ENCODE measurements around the gene RND3.
A peak's percentile ranks its signal among the peaks of the same experiment; 100 is the strongest.

Gene RND3

DNA sequence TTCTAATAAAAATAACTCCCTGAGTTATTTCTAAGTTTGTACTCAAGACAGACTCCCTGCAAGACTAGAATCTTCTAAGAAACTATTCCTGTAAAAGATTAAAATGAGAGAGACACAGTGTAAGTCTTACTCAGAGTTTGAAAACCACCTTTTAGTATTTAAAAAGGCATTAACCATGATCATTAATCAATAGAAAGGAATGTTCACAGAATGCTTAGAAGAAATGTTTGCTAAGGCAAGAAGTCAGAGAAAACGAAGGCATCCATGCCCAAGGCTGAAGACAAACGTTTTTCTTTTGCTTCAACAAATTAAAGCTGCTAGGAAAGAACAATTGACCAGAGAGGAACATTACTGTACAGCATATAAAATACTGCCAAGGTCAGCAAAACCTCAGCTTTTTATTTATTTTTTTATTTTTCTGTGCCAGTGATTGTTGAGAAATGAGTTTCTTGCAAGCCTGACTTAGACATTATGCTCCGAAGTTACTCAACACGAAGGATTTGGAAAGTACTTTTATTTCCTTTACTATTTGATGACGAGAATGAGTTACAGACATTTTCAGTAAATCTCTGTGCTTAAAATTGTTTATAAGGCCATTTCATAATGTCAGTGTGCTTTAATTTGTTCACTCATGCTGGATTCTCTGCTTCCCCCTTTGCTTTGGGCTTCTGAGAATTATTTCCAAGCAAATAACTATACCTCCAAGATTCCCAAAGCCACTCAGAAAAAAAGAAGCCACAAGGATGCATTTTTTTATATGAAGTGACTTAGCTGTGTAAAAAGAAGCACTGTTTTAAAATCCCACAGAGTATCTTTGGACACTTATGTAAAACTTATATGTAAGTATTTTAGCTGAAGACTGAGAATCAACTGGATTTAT lies 20.5 kb downstream of the RND3 start:
- H3K4me3 ChIP-seq (replicated peaks in 1 of 2; ENCODE audit: low read depth in 2 of 2, low read length in 2 of 2), result no peak overlapping the region
- TF ChIP-seq, protein P1, sequence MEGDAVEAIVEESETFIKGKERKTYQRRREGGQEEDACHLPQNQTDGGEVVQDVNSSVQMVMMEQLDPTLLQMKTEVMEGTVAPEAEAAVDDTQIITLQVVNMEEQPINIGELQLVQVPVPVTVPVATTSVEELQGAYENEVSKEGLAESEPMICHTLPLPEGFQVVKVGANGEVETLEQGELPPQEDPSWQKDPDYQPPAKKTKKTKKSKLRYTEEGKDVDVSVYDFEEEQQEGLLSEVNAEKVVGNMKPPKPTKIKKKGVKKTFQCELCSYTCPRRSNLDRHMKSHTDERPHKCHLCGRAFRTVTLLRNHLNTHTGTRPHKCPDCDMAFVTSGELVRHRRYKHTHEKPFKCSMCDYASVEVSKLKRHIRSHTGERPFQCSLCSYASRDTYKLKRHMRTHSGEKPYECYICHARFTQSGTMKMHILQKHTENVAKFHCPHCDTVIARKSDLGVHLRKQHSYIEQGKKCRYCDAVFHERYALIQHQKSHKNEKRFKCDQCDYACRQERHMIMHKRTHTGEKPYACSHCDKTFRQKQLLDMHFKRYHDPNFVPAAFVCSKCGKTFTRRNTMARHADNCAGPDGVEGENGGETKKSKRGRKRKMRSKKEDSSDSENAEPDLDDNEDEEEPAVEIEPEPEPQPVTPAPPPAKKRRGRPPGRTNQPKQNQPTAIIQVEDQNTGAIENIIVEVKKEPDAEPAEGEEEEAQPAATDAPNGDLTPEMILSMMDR (IDR thresholded peaks at IDR 0.05; ENCODE audit: low read depth, low read length), result no peak

DNA sequence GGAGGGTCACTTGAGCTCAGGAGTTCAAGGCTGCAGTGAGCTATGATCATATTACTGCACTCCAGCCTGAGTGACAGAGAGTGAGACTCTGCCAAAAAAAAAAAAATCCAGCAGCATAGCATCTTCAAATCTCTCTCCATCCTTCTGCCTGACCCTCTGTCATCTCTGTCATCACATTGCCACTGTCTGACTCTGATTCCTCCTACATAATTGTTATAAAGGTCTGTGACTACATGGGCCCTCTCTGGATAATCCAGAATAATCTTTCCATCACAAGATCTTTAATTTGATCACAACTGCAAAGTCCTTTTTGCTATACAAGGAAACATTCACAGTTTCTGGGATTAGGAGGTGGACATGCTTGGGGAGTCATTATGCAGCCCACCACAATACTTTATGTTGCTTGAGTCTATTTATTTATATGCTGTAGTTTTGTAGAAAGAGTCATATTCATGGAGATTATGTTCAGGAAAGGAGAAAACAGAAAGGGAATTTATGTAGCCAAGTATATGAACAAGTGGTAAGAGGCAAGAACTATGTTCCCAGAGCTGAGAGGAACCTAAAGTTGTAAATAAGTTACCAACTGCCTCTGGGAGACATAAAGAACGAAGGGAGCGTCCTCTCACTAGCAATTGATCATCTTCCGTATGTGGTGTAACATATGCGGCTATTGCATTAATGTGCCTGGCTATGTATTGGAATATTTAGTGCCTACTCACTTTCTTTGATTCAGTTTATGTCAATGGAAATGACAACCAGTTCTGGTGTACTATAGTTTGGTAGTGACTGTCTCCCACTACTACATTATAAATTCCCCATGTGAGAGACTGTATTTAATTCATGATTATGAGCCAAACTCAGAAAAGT lies 21.5 kb downstream of the RND3 start:
- H3K4me3 ChIP-seq (replicated peaks in 1 of 2; ENCODE audit: low read depth in 2 of 2, low read length in 2 of 2), result no peak overlapping the region
- TF ChIP-seq, protein P1 (IDR thresholded peaks at IDR 0.05; ENCODE audit: low read depth, low read length), result no peak
- DNase-seq (ENCODE audit: low read depth in 2 of 2), result peak in 1 of 2 donors; percentile 31

More for the DNA sequence above, 20.5 kb downstream of the RND3 start:
- DNase-seq (ENCODE audit: low read depth in 2 of 2), result peak; percentile 80 to 88

DNA sequence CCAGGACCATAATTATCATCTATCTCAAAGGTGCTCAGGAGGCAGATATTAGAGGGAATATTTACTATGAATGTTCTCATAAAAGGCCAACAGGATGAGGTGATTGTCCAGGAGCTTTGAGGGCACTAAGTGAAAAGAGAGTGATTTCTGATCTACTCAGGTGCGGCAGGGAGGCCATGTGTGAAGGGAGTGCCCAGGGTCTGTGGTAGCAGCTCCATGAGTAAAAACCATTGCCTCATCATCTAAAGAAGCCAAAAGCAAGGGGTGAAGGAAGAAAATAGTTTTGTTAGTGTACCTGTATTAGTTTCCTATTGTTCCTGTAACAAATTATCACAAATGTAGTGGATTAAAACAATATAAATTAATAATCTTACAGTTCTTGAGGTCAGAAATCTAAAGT lies 22.5 kb downstream of the RND3 start:
- no peak for DNase-seq (ENCODE audit: low read depth in 2 of 2)
- no peak overlapping the region for H3K4me3 ChIP-seq (replicated peaks in 1 of 2; ENCODE audit: low read depth in 2 of 2, low read length in 2 of 2)
- TF ChIP-seq, protein P1 (IDR thresholded peaks at IDR 0.05; ENCODE audit: low read depth, low read length), result no peak

DNA sequence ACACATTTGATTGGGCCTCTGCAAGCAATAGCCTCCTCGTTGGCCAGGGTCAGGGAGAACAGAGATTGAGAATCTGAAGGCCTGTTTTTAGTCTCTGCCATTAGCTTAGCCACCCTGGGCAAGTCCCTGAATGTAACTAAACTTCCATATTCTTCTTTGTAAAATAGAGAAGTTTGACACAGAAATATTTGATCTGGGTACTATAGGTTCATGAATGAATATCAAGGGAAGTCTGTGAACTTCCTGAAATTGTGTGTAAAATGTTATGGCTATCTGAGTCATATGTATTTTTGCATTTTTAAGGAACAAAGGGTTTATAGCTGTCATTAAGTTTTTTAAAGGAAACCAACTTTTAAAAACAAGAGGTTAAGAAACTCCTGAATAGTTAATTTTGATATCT lies 23.2 kb downstream of the RND3 start:
- DNase-seq (ENCODE audit: low read depth in 2 of 2), result peak in 1 of 2 donors; percentile 25
- TF ChIP-seq, protein P1 (IDR thresholded peaks at IDR 0.05; ENCODE audit: low read depth, low read length), result no peak
- H3K4me3 ChIP-seq (replicated peaks in 1 of 2; ENCODE audit: low read depth in 2 of 2, low read length in 2 of 2), result no peak overlapping the region

DNA sequence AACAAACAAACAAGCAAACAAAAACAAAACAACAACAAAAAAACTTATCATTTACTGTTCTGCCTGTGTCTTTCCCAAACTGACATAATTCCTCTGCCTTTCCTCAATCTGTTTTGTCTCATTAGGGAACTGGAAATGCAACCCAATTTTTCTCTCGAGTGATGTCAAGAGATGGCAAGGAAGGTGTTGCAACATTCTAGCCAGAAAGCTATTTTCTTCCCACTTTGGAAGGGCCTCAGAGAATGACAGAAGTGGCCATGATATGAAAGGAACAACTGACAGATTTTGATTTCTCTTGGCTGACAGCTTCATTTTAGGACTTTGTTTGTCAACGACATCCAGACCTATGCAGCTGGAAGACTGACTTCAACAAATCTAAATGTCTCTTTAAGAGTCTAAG lies 24.7 kb downstream of the RND3 start:
- TF ChIP-seq, protein P1 (IDR thresholded peaks at IDR 0.05; ENCODE audit: low read depth, low read length), result no peak
- no peak overlapping the region for H3K4me3 ChIP-seq (replicated peaks in 1 of 2; ENCODE audit: low read depth in 2 of 2, low read length in 2 of 2)
- DNase-seq (ENCODE audit: low read depth in 2 of 2), result no peak

DNA sequence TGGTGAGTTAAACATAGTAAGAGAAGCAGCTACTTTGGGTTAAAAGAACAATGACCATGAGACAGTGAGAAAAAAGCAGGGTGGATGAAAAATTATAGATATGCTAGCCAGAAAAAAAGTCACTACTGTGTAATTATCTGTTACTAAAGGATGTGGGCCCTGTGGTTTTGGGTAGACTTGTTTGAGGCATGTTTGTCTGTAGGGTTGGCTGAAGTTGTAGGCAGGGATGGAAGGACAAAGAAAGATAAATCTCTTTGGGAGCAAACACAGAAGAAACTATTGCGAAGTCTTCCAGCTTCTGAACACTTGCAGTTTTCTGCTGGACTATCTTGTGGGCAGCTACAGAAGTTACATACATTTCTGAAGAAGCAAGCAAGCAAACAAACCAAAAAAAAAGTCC lies 28.2 kb downstream of the RND3 start:
- peak in 1 of 2 donors; percentile 65 for DNase-seq (ENCODE audit: low read depth in 2 of 2)
- TF ChIP-seq, protein P1 (IDR thresholded peaks at IDR 0.05; ENCODE audit: low read depth, low read length), result no peak
- no peak overlapping the region for H3K4me3 ChIP-seq (replicated peaks in 1 of 2; ENCODE audit: low read depth in 2 of 2, low read length in 2 of 2)
